Measurements from ENCODE around the gene GTF2H3. TPM values are rescaled to one million over a fixed set of nuclear protein-coding genes. Genes with fewer than 3 reads are reported as not detected.
A peak's percentile ranks its signal among the peaks of the same experiment; 100 is the strongest.
"Not testable (repeated sequence)": the region's sequence is repeated elsewhere in the genome, so short reads cannot be mapped to it uniquely, and the experiment has no call there.

GTF2H3 gene
- total and polyA plus RNA-seq, 5 donors from 2014 or later = 15.3 to 32.6 (median 27.2) TPM

- Histone ChIP-seq H3K4me1 (ENCODE audit: control insufficient read depth, insufficient read depth, low read length, poor library complexity, severe bottlenecking) (peaks cover 12% of the 10 kb centered on the region), H3K9me3 (ENCODE audit: control insufficient read depth in 2 of 2, low read length in 2 of 2) (no peaks in the 10 kb centered on the region), H3K36me3 (ENCODE audit: control insufficient read depth, insufficient read depth, low read length) (peaks cover 30% of the 10 kb centered on the region), H3K27ac (ENCODE audit: insufficient read depth, low read length, poor library complexity, severe bottlenecking) (peak within 1 kb of the TSS; percentile 85), H3K27me3 (ENCODE audit: control insufficient read depth, insufficient read depth, low read length) (no peaks in the 10 kb centered on the region), H3K4me3 (ENCODE audit: low read depth, low read length) (peak within 1 kb of the TSS; percentile 96)
- Mint-ChIP-seq H3K4me3 (peak within 1 kb of the TSS; percentile 95 to 98 (median 98)), H3K27ac (peak within 1 kb of the TSS; percentile 92 to 97 (median 95)), H3K4me1 (peaks cover 6 to 48% (median 25%) of the 10 kb centered on the region in 4 donors), H3K27me3 (no peaks in the 10 kb centered on the region), H3K9me3 (peaks cover 0 to 2% (median 0%) of the 10 kb centered on the region in 7 donors), H3K36me3 (peaks cover 12% of the 10 kb centered on the region)
- ATAC-seq (ENCODE audit: low read depth in 2 of 2) = peak; percentile 93 to 97
- peak; percentile 84 to 93 (median 85) for DNase-seq
Observed at GRCh38 chr12:123601602-123602489, 31.8 kb upstream of the GTF2H3 start, which contains the start of gene DDX55. TSS of gene DDX55 (plus strand) at chr12:123602099. CDS start at chr12:123602149, 50 bp downstream.

DNA sequence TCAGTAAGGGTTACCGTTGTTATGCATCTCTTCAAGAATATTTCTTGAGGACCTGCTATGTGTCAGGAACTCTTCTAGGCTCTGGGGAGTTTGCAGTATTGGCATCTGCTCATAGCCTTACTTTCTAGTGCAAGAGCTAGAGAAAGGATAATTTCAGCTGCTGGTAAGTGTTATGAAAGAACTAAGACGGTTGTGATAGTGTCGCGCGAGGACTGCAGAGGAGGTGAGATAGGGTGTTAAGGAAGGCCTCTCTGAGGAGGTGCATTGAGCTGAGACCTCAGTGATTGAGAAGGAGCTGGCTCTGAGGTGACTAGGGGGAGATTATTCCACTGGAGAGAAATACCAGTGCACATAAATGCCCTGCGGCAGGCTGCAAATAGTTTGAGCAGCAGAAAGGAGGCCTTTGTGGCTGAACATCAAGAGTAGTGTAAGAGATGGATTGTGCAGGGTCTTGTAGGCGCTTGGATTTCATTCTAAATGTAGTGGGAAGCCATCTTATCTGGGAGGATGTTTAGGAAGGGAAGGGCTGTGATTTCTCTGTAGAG is 30.9 kb upstream of the GTF2H3 start:
- H3K27ac ChIP-seq (ENCODE audit: insufficient read depth, low read length, poor library complexity, severe bottlenecking) = peak overlapping the region; percentile 85
- peak overlapping the region; percentile 96 for H3K4me3 ChIP-seq (ENCODE audit: low read depth, low read length)
- H3K9me3 ChIP-seq (ENCODE audit: control insufficient read depth in 2 of 2, low read length in 2 of 2) = no peaks in the 10 kb centered on the region
- Mint-ChIP-seq H3K4me3 (peak overlapping the region; percentile 95 to 98 (median 98)), H3K4me1 (peaks cover 6 to 50% (median 25%) of the 10 kb centered on the region in 4 donors), H3K27me3 (no peaks in the 10 kb centered on the region), H3K27ac (peak overlapping the region; percentile 92 to 97 (median 95)), H3K9me3 (peaks cover 0 to 2% (median 0%) of the 10 kb centered on the region in 7 donors), H3K36me3 (peaks cover 19% of the 10 kb centered on the region)
- H3K36me3 ChIP-seq (ENCODE audit: control insufficient read depth, insufficient read depth, low read length) = peaks cover 30% of the 10 kb centered on the region
- H3K4me1 ChIP-seq (ENCODE audit: control insufficient read depth, insufficient read depth, low read length, poor library complexity, severe bottlenecking) = peaks cover 12% of the 10 kb centered on the region
- DNase-seq = peak in 1 of 3 donors; percentile 44
- H3K27me3 ChIP-seq (ENCODE audit: control insufficient read depth, insufficient read depth, low read length) = no peaks in the 10 kb centered on the region
- no peak for ATAC-seq (ENCODE audit: low read depth in 2 of 2)

DNA sequence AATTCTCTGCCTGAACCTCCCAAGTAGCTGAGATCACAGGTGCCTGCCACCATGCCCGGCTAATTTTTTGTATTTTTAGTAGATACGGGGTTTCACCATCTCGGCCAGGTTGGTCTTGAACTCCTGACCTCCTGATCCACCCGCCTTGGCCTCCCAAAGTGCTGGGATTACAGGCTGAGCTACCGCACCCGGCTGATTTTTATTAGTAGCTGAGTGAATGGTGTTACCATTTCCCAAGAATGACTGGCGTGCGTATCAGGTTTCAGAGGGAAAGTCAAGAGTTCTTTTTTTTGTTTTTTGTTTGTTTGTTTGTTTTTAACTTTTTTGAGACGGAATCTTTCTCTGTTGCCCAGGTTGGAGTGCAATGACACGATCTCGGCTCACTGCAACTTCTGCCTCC is 30.1 kb upstream of the GTF2H3 start:
- H3K4me1 Mint-ChIP-seq = peaks cover 6 to 51% (median 25%) of the 10 kb centered on the region in 4 donors

GRCh38 chr12:123607756-123608155 is 25.9 kb upstream of the GTF2H3 start:
- Mint-ChIP-seq H3K4me1 (peaks cover 0 to 29% (median 12%) of the 10 kb centered on the region in 4 donors), H3K36me3 (peaks cover 41% of the 10 kb centered on the region), H3K27ac (peak overlapping the region in 1 of 3 donors; percentile 72), H3K9me3 (no peaks in the 10 kb centered on the region), H3K27me3 (no peaks in the 10 kb centered on the region), H3K4me3 (peak overlapping the region in 1 of 4 donors; percentile 55)
- H3K4me1 ChIP-seq (ENCODE audit: control insufficient read depth, insufficient read depth, low read length, poor library complexity, severe bottlenecking) = peaks cover 6% of the 10 kb centered on the region
- H3K4me3 ChIP-seq (ENCODE audit: low read depth, low read length) = no peak overlapping the region
- no peaks in the 10 kb centered on the region for H3K9me3 ChIP-seq (ENCODE audit: control insufficient read depth in 2 of 2, low read length in 2 of 2)
- no peak for DNase-seq
- no peaks in the 10 kb centered on the region for H3K27me3 ChIP-seq (ENCODE audit: control insufficient read depth, insufficient read depth, low read length)
- H3K36me3 ChIP-seq (ENCODE audit: control insufficient read depth, insufficient read depth, low read length) = peaks cover 76% of the 10 kb centered on the region
- H3K27ac ChIP-seq (ENCODE audit: insufficient read depth, low read length, poor library complexity, severe bottlenecking) = no peak overlapping the region
- ATAC-seq (ENCODE audit: low read depth in 2 of 2) = no peak

More for the DNA sequence above, 30.1 kb upstream of the GTF2H3 start:
- H3K27me3 ChIP-seq (ENCODE audit: control insufficient read depth, insufficient read depth, low read length); H3K9me3 ChIP-seq (ENCODE audit: control insufficient read depth in 2 of 2, low read length in 2 of 2); ATAC-seq (ENCODE audit: low read depth in 2 of 2); H3K9me3 Mint-ChIP-seq; H3K4me3 ChIP-seq (ENCODE audit: low read depth, low read length); DNase-seq; H3K27me3 Mint-ChIP-seq; H3K27ac ChIP-seq (ENCODE audit: insufficient read depth, low read length, poor library complexity, severe bottlenecking): not testable (repeated sequence)
- Histone ChIP-seq H3K4me1 (ENCODE audit: control insufficient read depth, insufficient read depth, low read length, poor library complexity, severe bottlenecking) (peaks cover 12% of the 10 kb centered on the region), H3K36me3 (ENCODE audit: control insufficient read depth, insufficient read depth, low read length) (peaks cover 38% of the 10 kb centered on the region)
- Mint-ChIP-seq H3K27ac (peak overlapping the region in 1 of 3 donors; percentile 92), H3K4me3 (peak overlapping the region in 3 of 4 donors; percentile 23 to 98 (median 95)), H3K36me3 (peaks cover 27% of the 10 kb centered on the region)

- no peaks in the 10 kb centered on the region for H3K9me3 ChIP-seq (ENCODE audit: control insufficient read depth in 2 of 2, low read length in 2 of 2)
- Mint-ChIP-seq H3K36me3 (peaks cover 43% of the 10 kb centered on the region), H3K9me3 (no peaks in the 10 kb centered on the region), H3K27me3 (no peaks in the 10 kb centered on the region), H3K4me3 (no peak overlapping the region), H3K4me1 (peaks cover 0 to 25% (median 7%) of the 10 kb centered on the region in 4 donors), H3K27ac (no peak overlapping the region)
- DNase-seq (no peak), ATAC-seq (ENCODE audit: low read depth in 2 of 2) (no peak)
- H3K27me3 ChIP-seq (ENCODE audit: control insufficient read depth, insufficient read depth, low read length) = no peaks in the 10 kb centered on the region
- peaks cover 2% of the 10 kb centered on the region for H3K4me1 ChIP-seq (ENCODE audit: control insufficient read depth, insufficient read depth, low read length, poor library complexity, severe bottlenecking)
- no peak overlapping the region for H3K27ac ChIP-seq (ENCODE audit: insufficient read depth, low read length, poor library complexity, severe bottlenecking)
- H3K36me3 ChIP-seq (ENCODE audit: control insufficient read depth, insufficient read depth, low read length) = peaks cover 80% of the 10 kb centered on the region
- no peak overlapping the region for H3K4me3 ChIP-seq (ENCODE audit: low read depth, low read length)
Observed at GRCh38 chr12:123608182-123608581, 25.4 kb upstream of the GTF2H3 start.

DNA sequence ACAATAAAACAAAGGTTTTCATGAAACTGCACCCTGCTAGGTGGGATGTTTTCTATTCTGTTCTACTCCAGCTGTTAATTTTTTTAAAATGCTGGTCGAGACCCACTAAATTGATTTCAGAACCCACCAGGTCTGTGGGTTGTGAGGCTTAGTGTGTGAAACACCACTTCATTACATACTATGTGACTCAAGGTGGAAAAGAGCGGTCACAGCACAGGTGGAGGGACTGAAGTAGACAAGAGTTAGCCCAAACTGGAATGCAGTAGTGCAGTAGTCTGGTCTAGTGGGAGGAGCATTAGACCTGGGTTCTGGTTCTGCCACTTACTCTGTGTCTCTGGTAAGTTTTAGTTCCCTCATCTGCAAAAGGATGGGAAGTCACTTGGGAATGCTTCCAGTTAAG is 19.5 kb upstream of the GTF2H3 start:
- no peaks in the 10 kb centered on the region for H3K9me3 ChIP-seq (ENCODE audit: control insufficient read depth in 2 of 2, low read length in 2 of 2)
- no peaks in the 10 kb centered on the region for H3K27me3 ChIP-seq (ENCODE audit: control insufficient read depth, insufficient read depth, low read length)
- H3K36me3 ChIP-seq (ENCODE audit: control insufficient read depth, insufficient read depth, low read length) = peaks cover 85% of the 10 kb centered on the region
- Mint-ChIP-seq H3K36me3 (peaks cover 42% of the 10 kb centered on the region), H3K4me1 (peaks cover 0 to 5% (median 3%) of the 10 kb centered on the region in 4 donors), H3K27me3 (no peaks in the 10 kb centered on the region), H3K9me3 (no peaks in the 10 kb centered on the region), H3K27ac (no peak overlapping the region), H3K4me3 (no peak overlapping the region)
- no peaks in the 10 kb centered on the region for H3K4me1 ChIP-seq (ENCODE audit: control insufficient read depth, insufficient read depth, low read length, poor library complexity, severe bottlenecking)
- no peak for DNase-seq
- no peak for ATAC-seq (ENCODE audit: low read depth in 2 of 2)
- no peak overlapping the region for H3K27ac ChIP-seq (ENCODE audit: insufficient read depth, low read length, poor library complexity, severe bottlenecking)
- H3K4me3 ChIP-seq (ENCODE audit: low read depth, low read length) = no peak overlapping the region

DNA sequence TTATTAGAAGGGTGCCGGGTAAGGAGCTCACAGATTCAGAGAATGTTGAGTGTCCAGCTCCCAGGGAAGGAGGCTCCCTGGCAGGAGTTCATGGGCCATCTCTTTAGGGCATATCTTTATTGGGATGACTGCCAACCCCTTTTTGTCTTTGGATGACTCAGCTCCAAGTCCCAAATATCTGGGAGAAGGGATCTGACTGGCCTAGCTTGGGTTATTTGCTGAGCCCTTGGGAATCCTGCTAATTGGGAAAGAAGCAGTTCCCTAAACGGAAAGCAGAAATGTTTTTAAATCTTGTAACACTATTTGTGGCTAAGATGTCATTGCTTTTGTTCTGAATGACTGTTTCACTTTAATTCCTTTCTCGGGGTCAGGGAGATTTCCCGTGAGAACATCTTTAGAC is 19.1 kb upstream of the GTF2H3 start:
- peaks cover 45% of the 10 kb centered on the region for H3K36me3 Mint-ChIP-seq
- no peak overlapping the region for H3K4me3 ChIP-seq (ENCODE audit: low read depth, low read length)

More for the DNA sequence above, 19.1 kb upstream of the GTF2H3 start:
- Mint-ChIP-seq H3K4me1 (peaks cover 0 to 5% (median 3%) of the 10 kb centered on the region in 4 donors), H3K27me3 (no peaks in the 10 kb centered on the region), H3K4me3 (no peak overlapping the region), H3K27ac (no peak overlapping the region), H3K9me3 (no peaks in the 10 kb centered on the region)
- H3K4me1 ChIP-seq (ENCODE audit: control insufficient read depth, insufficient read depth, low read length, poor library complexity, severe bottlenecking) = no peaks in the 10 kb centered on the region
- no peaks in the 10 kb centered on the region for H3K9me3 ChIP-seq (ENCODE audit: control insufficient read depth in 2 of 2, low read length in 2 of 2)
- DNase-seq (no peak), ATAC-seq (ENCODE audit: low read depth in 2 of 2) (no peak)
- no peak overlapping the region for H3K27ac ChIP-seq (ENCODE audit: insufficient read depth, low read length, poor library complexity, severe bottlenecking)
- peaks cover 85% of the 10 kb centered on the region for H3K36me3 ChIP-seq (ENCODE audit: control insufficient read depth, insufficient read depth, low read length)
- H3K27me3 ChIP-seq (ENCODE audit: control insufficient read depth, insufficient read depth, low read length) = no peaks in the 10 kb centered on the region
